Measurements from ENCODE around the gene SNTG2.

DNA sequence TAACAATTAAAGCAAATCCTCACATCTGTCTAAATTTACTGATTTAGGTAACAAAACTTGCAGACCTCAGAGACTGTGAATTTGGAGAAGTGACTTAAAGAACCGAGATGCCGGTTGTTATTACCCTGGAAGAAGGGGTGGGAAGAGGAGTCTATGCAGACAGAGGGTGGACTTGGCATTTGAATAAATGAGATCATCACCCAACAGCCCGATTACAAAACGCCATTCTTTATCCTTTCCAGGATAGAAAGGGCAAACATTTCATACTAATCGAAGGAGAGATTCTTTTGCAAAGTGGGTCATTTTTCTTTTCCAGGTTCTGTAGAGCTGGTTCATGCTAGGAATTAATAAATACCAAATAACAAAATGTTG, 389.5 kb downstream of the SNTG2 start:
- TF ChIP-seq, protein P1, sequence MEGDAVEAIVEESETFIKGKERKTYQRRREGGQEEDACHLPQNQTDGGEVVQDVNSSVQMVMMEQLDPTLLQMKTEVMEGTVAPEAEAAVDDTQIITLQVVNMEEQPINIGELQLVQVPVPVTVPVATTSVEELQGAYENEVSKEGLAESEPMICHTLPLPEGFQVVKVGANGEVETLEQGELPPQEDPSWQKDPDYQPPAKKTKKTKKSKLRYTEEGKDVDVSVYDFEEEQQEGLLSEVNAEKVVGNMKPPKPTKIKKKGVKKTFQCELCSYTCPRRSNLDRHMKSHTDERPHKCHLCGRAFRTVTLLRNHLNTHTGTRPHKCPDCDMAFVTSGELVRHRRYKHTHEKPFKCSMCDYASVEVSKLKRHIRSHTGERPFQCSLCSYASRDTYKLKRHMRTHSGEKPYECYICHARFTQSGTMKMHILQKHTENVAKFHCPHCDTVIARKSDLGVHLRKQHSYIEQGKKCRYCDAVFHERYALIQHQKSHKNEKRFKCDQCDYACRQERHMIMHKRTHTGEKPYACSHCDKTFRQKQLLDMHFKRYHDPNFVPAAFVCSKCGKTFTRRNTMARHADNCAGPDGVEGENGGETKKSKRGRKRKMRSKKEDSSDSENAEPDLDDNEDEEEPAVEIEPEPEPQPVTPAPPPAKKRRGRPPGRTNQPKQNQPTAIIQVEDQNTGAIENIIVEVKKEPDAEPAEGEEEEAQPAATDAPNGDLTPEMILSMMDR (conservative IDR thresholded peaks at IDR 0.05; ENCODE audit: low read length): no peak
- TF ChIP-seq EZH2phosphoT487 (IDR thresholded peaks at IDR 0.05; ENCODE audit: borderline replicate concordance, low read depth, low read length): no peak
